NCI-H187 treated with DMSO at 0.1 percent for 48 hours (cell line): ENCODE measurements around the gene NATD1.

Experiments used
- DNase-seq: peaks from one replicate; lab custom pipeline; 2025; lab: John Stamatoyannopoulos, UW

The NATD1 gene

GRCh38 chr17:21252796-21253645, at the start of gene NATD1:
NATD1 (minus strand) TSS chr17:21253410; CDS start chr17:21253264, 146 bp downstream.
- DNase-seq = no peak

- DNase-seq = no peak
Measured at GRCh38 chr17:21301593-21302550, 48.7 kb upstream of the NATD1 start.

- DNase-seq = no peak
Measured at GRCh38 chr17:21300601-21301571, 47.7 kb upstream of the NATD1 start.

GRCh38 chr17:21299981-21300600, 46.9 kb upstream of the NATD1 start:
- DNase-seq = no peak

- DNase-seq = no peak
Measured at GRCh38 chr17:21298983-21299519, 45.8 kb upstream of the NATD1 start.

- no peak for DNase-seq
Measured at GRCh38 chr17:21298056-21298982, 45.1 kb upstream of the NATD1 start.

GRCh38 chr17:21297597-21297996, 44.4 kb upstream of the NATD1 start:
- no peak for DNase-seq

GRCh38 chr17:21297026-21297520, 43.9 kb upstream of the NATD1 start:
- DNase-seq = no peak

GRCh38 chr17:21296097-21297025, 43.2 kb upstream of the NATD1 start:
- no peak for DNase-seq

GRCh38 chr17:21295036-21295952, 42.1 kb upstream of the NATD1 start:
- DNase-seq = no peak

GRCh38 chr17:21294321-21295035, 41.3 kb upstream of the NATD1 start:
- no peak for DNase-seq

- no peak for DNase-seq
Measured at GRCh38 chr17:21293831-21294210, 40.6 kb upstream of the NATD1 start.

GRCh38 chr17:21292867-21293830, 39.9 kb upstream of the NATD1 start:
- no peak for DNase-seq

GRCh38 chr17:21291862-21292261, 38.7 kb upstream of the NATD1 start:
- DNase-seq = no peak

- DNase-seq = no peak
Measured at GRCh38 chr17:21291357-21291756, 38.1 kb upstream of the NATD1 start.
